ENCODE results near the gene KATNB1. TPM values are rescaled to one million over a fixed set of nuclear protein-coding genes. Genes with fewer than 3 reads are reported as not detected.

The KATNB1 gene
- total RNA-seq, 1 donor: 23.7 TPM

- DNase-seq (ENCODE audit: low read depth): no peak
- H3K4me3 ChIP-seq (ENCODE audit: low read depth, low read length): no peak overlapping the region
- peak; percentile 4 for TF ChIP-seq CTCF (IDR thresholded peaks at IDR 0.05; ENCODE audit: insufficient read depth, low read length)
Observed at GRCh38 chr16:57755061-57755684, 19.6 kb downstream of the KATNB1 start.

GRCh38 chr16:57755726-57756423, 20.3 kb downstream of the KATNB1 start:
- H3K4me3 ChIP-seq (ENCODE audit: low read depth, low read length): no peak overlapping the region
- no peak for TF ChIP-seq CTCF (IDR thresholded peaks at IDR 0.05; ENCODE audit: insufficient read depth, low read length)
- DNase-seq (ENCODE audit: low read depth): no peak

GRCh38 chr16:57756424-57757325, 21.1 kb downstream of the KATNB1 start:
- no peak for DNase-seq (ENCODE audit: low read depth)
- TF ChIP-seq CTCF (IDR thresholded peaks at IDR 0.05; ENCODE audit: insufficient read depth, low read length): no peak
- H3K4me3 ChIP-seq (ENCODE audit: low read depth, low read length): no peak overlapping the region

- DNase-seq (ENCODE audit: low read depth): peak; percentile 74
- no peak overlapping the region for H3K4me3 ChIP-seq (ENCODE audit: low read depth, low read length)
- peak; percentile 97 for TF ChIP-seq CTCF (IDR thresholded peaks at IDR 0.05; ENCODE audit: insufficient read depth, low read length)
Observed at GRCh38 chr16:57757326-57757786, 21.8 kb downstream of the KATNB1 start.

- H3K4me3 ChIP-seq (ENCODE audit: low read depth, low read length): no peak overlapping the region
- TF ChIP-seq CTCF (IDR thresholded peaks at IDR 0.05; ENCODE audit: insufficient read depth, low read length): no peak
- no peak for DNase-seq (ENCODE audit: low read depth)
Observed at GRCh38 chr16:57757883-57758282, 22.3 kb downstream of the KATNB1 start.

GRCh38 chr16:57758331-57759117, 23.0 kb downstream of the KATNB1 start:
- no peak for DNase-seq (ENCODE audit: low read depth)
- no peak overlapping the region for H3K4me3 ChIP-seq (ENCODE audit: low read depth, low read length)
- no peak for TF ChIP-seq CTCF (IDR thresholded peaks at IDR 0.05; ENCODE audit: insufficient read depth, low read length)
